HG03378 (cell line): ENCODE measurements around the gene CAMK4.
A peak's percentile ranks its signal among the peaks of the same experiment; 100 is the strongest.

ENCODE experiments used
- ATAC-seq: cut with Tn5 transposase; IDR thresholded peaks from one replicate; pipeline ENCODE4 v1.9.1; 2021; ENCODE audit warnings: mild to moderate bottlenecking, moderate library complexity; ENCODE audit not compliant: unreplicated experiment

CAMK4 gene

GRCh38 chr5:111422245-111422644, 198.1 kb downstream of the CAMK4 start:
- ATAC-seq, result no peak

DNA sequence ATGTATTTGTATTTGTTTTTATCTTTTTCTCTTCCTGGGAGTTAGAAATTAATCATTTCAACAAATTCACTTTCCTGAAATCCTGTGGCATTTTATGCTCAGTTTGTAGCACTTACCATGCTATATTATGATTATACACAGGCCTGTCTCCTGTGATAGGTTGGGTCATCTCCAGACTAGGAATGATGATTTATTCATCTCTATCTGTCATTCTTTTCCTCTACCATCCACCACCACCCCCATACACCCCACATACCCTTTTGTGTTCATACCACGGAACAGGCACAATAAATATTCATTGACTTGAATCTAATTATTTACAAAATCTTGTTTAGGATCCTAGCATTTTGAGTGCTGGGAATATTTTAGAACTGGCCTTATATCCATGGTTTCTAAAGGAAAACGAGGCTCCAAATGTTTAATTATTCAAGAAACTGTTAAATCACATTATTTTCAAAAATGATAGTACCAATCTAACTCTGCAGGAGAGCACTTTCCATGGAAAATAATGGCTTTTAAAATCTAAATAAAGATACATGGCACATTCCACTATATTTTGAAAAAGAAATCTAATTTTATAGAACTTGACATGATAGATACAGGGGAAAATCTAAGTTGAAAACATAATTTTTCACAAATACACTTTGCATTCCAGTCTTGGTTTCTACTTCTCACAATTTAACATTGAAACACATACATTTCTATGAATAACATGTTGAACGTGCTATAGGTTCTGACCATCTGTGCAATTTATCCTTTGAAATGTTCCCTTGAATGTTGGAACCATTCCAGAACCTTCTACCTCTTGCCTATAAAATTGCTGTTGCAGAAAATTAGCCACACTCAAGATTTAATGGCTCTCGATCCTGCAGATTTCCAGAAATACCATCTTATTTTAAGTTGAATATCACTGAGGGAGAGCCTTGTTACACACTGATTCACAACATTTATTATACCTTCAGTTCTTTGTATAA, 198.8 kb downstream of the CAMK4 start:
- no peak for ATAC-seq

DNA sequence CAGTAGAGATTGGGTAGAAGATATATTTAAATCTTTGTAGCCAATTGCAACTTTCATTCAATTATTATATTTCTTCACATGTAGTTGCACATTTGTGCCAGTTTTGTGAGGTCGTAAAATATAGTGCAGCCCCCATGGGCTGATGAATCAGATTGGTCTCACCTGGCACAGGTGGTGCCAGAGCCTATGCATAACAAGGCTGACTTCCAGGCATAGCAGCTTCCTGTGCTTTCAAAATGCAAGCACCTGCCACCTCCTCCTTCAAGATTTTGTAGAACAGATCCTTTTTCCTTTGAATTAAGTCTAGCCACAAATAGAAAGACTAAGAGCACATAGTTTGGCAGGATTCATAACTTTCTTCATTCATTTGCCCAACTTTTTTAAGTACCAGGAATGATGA, 201.0 kb downstream of the CAMK4 start:
- ATAC-seq, result no peak

DNA sequence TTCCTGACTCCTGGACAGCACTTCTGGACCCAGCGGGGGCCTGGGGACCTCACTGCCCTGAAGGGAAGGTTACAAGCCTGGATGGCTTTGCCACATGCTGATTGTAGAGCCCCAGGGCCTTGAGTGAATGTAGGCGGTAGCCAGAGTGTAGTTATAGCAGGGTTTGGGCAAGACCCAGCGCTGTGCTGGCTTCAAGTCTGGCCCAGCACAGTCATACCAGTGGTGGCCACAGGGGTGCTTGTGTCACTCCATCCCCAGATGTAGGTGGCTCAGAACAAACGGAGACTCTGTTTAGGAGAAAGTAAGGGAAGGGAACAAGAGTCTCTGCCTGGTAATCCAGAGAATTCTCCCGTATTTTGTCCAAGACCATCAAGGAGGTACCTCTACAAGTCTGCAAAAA, 203.6 kb downstream of the CAMK4 start:
- ATAC-seq, result no peak

DNA sequence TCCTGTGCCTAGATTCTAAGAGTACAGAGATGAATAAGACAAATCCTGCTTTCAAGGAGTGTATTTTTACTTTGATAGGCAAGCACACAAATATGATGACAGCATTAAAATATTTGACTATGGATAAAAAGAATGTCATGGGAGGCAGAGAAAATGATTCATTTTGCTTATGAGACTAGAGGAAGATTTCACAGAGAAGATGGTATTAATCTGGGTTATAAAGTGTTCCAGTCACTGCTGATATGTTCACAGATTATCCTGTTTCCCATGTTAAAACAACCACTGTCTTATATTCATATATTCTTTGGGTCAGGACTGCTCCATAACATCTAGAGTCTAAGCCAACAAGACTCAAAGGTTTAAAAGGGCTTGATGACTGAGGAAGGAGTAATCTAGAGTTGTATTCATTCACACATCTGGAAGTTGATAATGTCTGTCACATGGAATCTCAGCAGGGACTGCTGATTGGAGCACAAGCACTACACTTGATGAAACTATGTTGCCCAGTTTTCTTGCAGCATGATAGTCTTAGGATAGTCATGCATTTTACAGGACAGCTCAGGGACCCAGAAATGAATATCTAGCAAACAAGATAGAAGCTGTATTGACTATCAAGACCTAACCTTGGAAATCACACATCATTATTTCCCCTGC, 208.8 kb downstream of the CAMK4 start:
- ATAC-seq, result no peak

DNA sequence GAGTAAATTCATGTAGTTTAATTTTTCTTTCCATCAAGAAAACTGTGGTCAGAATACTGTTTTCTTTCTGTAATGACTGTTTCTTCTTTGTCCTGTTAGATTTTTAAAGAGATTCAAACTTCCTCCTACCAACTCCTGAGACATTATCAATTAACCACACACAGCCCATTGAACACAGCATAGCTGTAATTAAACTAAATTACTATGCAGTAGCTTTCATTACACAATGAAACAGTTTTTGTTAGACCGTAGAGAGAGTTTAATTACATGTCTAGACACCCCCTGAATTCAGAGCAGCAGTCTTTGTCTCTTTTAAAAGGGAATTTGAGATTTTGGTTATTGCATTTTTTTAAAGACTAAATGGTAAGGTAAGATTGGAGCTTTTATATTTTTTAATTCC, 210.6 kb downstream of the CAMK4 start:
- ATAC-seq, result no peak

DNA sequence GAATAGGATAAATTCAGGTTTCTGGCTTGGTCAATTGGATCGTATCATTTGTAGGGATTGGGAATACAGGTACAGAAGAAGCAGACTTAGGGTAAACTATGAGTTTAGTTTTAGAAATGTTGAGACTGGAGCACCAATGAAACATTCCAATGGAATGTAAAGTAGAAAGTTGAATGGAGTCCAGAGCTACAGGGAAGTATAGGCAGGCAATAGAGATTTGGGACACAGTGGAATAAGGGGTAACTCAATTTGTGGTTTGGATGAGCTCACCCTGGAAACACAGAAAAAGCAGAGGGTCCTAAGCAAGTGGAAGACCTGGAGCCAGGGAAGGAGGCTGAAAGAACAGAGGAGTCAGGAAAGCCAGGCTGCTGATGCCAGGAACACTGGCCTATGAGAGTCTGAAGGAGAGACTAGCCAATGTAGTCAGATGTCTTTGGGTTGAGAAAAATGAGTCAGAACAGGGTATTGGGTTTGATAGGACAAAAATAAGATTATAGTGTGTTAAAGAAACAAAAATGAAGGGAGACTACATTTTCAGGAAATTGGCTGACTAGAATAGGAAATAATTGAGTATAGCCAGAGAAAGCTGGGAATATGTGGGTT, 215.4 kb downstream of the CAMK4 start:
- ATAC-seq, result no peak

- ATAC-seq, result no peak
Observed at GRCh38 chr5:111447099-111447498, 222.9 kb downstream of the CAMK4 start.

DNA sequence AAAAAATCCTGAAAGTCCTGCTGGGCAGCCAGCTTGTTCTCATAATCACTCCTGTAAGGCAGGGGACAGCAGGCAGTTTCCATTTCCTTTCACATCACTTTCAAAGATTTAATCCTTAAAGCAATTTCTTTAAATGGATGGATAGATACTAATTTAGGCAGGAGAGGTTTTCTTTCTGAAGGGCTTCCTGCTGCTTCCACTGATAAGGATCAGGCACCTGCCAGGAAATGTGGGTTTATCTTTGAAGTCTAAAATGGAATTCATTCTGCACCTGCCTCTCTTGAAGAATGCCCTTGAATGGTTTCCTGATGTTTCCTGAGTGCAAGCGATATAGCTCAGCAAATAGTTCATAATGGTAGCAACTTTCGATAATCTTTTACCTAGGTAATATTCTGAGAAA, 223.6 kb downstream of the CAMK4 start:
- no peak for ATAC-seq

GRCh38 chr5:111453295-111453694, 229.1 kb downstream of the CAMK4 start:
- no peak for ATAC-seq

- no peak for ATAC-seq
Observed at GRCh38 chr5:111453747-111454146, 229.6 kb downstream of the CAMK4 start.

DNA sequence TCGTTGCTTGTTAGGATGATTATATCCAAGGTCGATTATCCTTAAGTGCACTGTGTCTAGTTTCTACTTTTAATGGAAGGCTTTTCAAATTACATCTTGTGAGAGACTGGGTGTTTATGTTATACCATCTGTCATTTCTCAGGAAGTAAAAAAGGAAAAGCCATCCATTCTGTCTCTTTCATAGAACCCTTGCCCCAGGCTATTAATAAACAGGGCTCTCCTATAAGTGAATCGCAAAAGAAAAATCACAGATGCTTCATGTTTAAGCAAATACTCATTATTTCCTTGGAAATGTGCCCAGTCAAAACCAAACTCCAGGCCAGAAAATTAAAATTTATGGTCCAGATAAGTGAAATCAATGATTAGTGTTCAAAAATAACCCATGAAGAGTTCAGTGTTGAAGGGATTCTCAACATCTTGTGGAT, 230.0 kb downstream of the CAMK4 start:
- ATAC-seq, result no peak

- no peak for ATAC-seq
Observed at GRCh38 chr5:111454776-111455175, 230.6 kb downstream of the CAMK4 start.

- ATAC-seq, result peak; percentile 46
Observed at GRCh38 chr5:111461255-111461671, 237.1 kb downstream of the CAMK4 start.

- ATAC-seq, result no peak
Observed at GRCh38 chr5:111461934-111462333, 237.8 kb downstream of the CAMK4 start.

DNA sequence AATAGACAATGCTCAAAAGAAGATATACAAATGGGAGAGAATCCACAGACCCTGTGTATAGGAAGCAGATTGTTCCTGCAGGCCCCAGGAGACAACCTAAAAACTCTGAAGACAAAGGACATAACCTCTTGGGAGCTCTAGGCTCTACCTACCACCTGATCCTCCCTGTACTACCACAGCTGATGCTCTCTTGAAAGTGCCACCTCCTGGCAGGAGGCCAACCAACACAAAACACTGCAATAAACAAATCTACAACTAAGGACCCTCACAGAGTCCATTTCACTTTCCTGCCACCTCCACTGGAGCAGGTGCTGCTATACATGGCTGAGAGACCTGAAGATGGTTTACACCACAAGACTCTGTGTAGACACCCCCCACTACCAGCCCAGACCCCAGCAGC, 239.1 kb downstream of the CAMK4 start:
- no peak for ATAC-seq

GRCh38 chr5:111469293-111469896, 245.2 kb downstream of the CAMK4 start:
- ATAC-seq, result no peak

- ATAC-seq, result no peak
Observed at GRCh38 chr5:111469903-111470302, 245.7 kb downstream of the CAMK4 start.

DNA sequence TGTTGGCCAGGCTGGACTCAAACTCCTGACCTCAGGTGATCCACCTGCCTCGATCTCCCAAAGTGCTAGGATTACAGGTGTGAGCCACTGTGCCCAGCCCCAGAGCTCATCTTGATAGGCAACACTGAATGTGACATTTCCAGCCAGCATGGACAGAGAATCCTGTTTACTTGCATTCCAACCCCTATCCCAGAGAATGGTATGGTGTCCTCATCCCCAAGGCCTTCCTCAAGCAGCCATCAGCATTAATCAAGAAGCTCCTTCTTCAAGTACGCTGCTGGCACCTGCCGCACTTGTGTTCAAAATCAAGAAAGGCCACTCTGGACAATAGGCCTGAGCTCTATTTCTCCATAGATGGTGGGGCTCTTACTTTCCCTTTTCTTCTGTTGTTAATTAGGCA, 247.9 kb downstream of the CAMK4 start:
- ATAC-seq, result no peak

DNA sequence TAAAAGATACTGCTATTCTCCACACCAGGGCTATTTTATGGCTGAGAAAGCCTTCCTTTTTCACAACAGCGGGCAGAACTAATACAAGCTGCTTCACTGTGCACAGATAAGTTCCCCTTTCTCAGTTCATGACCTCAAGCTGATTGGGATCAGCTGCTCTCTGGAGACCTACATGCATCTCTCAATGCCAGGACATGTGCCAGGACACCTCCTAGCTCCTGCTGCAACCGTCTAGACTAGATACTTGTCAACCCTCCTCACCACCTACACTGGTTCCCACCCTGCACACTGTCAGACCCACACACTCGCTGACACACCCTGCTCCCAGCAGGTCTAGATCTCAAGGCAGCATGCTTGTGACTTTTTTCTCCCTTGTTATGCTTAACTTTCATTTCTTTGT, 248.4 kb downstream of the CAMK4 start:
- ATAC-seq, result peak; percentile 74

DNA sequence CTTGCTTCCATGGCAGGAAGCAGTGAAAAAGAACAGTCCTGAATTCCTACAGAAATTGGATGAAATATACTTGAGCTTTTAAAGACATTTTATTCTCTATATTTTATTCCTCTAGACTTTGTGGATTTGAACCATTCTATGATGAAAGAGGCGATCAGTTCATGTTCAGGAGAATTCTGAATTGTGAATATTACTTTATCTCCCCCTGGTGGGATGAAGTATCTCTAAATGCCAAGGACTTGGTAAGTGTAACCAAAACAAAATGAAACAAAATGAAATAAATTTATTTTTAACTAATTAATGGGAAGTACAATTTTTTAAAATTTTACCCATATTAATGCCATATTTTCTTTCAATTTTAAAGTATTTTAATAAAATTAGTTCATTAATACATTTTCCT, 254.1 kb downstream of the CAMK4 start:
- no peak for ATAC-seq
